Muscle layer of duodenum (tissue), 2 donors: ENCODE measurements around the gene MEF2D.

Experiments used
- H3K27ac ChIP-seq: one replicate; pipeline ENCODE4 v1.7.0; 2013; ENCODE audit warnings: mild to moderate bottlenecking, low read length
- H3K27me3 ChIP-seq: one replicate; pipeline ENCODE4 v1.7.0; 2013; ENCODE audit warnings: low read depth, mild to moderate bottlenecking, control low read depth, low read length
- H3K36me3 ChIP-seq, 2 donors: one replicate each; pipeline ENCODE4 v1.7.0; 2013; ENCODE audit warnings: low read length in 2 of 2, control low read depth in 1 of 2, mild to moderate bottlenecking in 1 of 2; ENCODE audit not compliant: insufficient read depth in 2 of 2, control insufficient read depth in 1 of 2
- H3K4me1 ChIP-seq, 2 donors: one replicate each; pipeline ENCODE4 v1.7.0; 2013; ENCODE audit warnings: low read length in 2 of 2, mild to moderate bottlenecking in 2 of 2, control low read depth in 1 of 2, moderate library complexity in 1 of 2; ENCODE audit not compliant: insufficient read depth in 2 of 2, control insufficient read depth in 1 of 2
- H3K4me3 ChIP-seq, 2 donors: one replicate each; pipeline ENCODE4 v1.7.0; 2013; ENCODE audit warnings: low read length in 2 of 2, low read depth in 1 of 2, mild to moderate bottlenecking in 1 of 2
- H3K9me3 ChIP-seq, 2 donors: one replicate each; pipeline ENCODE4 v1.7.0; 2013; ENCODE audit warnings: low read length in 2 of 2, control low read depth in 1 of 2, mild to moderate bottlenecking in 1 of 2; ENCODE audit not compliant: control insufficient read depth in 1 of 2
- donor health status: healthy.

The MEF2D gene

GRCh38 chr1:156499194-156499841 is 1.3 kb downstream of the MEF2D start:
- H3K36me3 ChIP-seq: peaks cover 0 to 27% of the 10 kb centered on the region in 2 donors
- H3K9me3 ChIP-seq: no peaks in the 10 kb centered on the region
- H3K27me3 ChIP-seq: no peaks in the 10 kb centered on the region
- H3K27ac ChIP-seq: peak overlapping the region; percentile 95
- peaks cover 56 to 75% of the 10 kb centered on the region in 2 donors for H3K4me1 ChIP-seq
- peak overlapping the region; percentile 71 to 87 for H3K4me3 ChIP-seq

GRCh38 chr1:156498432-156499193 is 2.0 kb downstream of the MEF2D start:
- H3K36me3 ChIP-seq: peaks cover 0 to 27% of the 10 kb centered on the region in 2 donors
- peak overlapping the region; percentile 95 for H3K27ac ChIP-seq
- H3K4me3 ChIP-seq: peak overlapping the region; percentile 71 to 87
- H3K4me1 ChIP-seq: peaks cover 56 to 75% of the 10 kb centered on the region in 2 donors
- H3K9me3 ChIP-seq: no peaks in the 10 kb centered on the region
- no peaks in the 10 kb centered on the region for H3K27me3 ChIP-seq

- Histone ChIP-seq H3K4me1 (peaks cover 56 to 76% of the 10 kb centered on the region in 2 donors), H3K27ac (peak overlapping the region; percentile 13), H3K4me3 (peak overlapping the region; percentile 71 to 87)
These were observed 2.7 kb downstream of the MEF2D start for GRCh38 chr1:156497743-156498431.

GRCh38 chr1:156497078-156497742 is 3.4 kb downstream of the MEF2D start:
- Histone ChIP-seq H3K4me1 (peaks cover 56 to 76% of the 10 kb centered on the region in 2 donors), H3K4me3 (peak overlapping the region; percentile 71 to 87), H3K9me3 (no peaks in the 10 kb centered on the region), H3K27ac (peak overlapping the region; percentile 13), H3K27me3 (no peaks in the 10 kb centered on the region), H3K36me3 (peaks cover 0 to 20% of the 10 kb centered on the region in 2 donors)

More at GRCh38 chr1:156497743-156498431, 2.7 kb downstream of the MEF2D start:
- Histone ChIP-seq H3K27me3 (no peaks in the 10 kb centered on the region), H3K9me3 (no peaks in the 10 kb centered on the region), H3K36me3 (peaks cover 0 to 20% of the 10 kb centered on the region in 2 donors)

- H3K9me3 ChIP-seq: no peaks in the 10 kb centered on the region
- no peaks in the 10 kb centered on the region for H3K27me3 ChIP-seq
- peaks cover 63 to 78% of the 10 kb centered on the region in 2 donors for H3K4me1 ChIP-seq
- H3K36me3 ChIP-seq: peaks cover 0 to 20% of the 10 kb centered on the region in 2 donors
- H3K4me3 ChIP-seq: peak overlapping the region; percentile 71 to 87
- peak overlapping the region; percentile 46 for H3K27ac ChIP-seq
These were observed 4.3 kb downstream of the MEF2D start for GRCh38 chr1:156496211-156496761.

GRCh38 chr1:156495401-156496140 is 5.0 kb downstream of the MEF2D start:
- Histone ChIP-seq H3K4me3 (peak overlapping the region in 1 of 2 donors; percentile 71), H3K27ac (peak overlapping the region; percentile 46)

GRCh38 chr1:156494309-156494895 is 6.2 kb downstream of the MEF2D start:
- Histone ChIP-seq H3K36me3 (peaks cover 0 to 9% of the 10 kb centered on the region in 2 donors), H3K27me3 (no peaks in the 10 kb centered on the region), H3K9me3 (no peaks in the 10 kb centered on the region), H3K4me1 (peaks cover 82 to 97% of the 10 kb centered on the region in 2 donors), H3K4me3 (peak overlapping the region in 1 of 2 donors; percentile 34), H3K27ac (peak overlapping the region; percentile 32)

More at GRCh38 chr1:156495401-156496140, 5.0 kb downstream of the MEF2D start:
- Histone ChIP-seq H3K27me3 (no peaks in the 10 kb centered on the region), H3K4me1 (peaks cover 70 to 85% of the 10 kb centered on the region in 2 donors), H3K9me3 (no peaks in the 10 kb centered on the region), H3K36me3 (peaks cover 0 to 15% of the 10 kb centered on the region in 2 donors)

- Histone ChIP-seq H3K27ac (peak overlapping the region; percentile 57), H3K27me3 (no peaks in the 10 kb centered on the region), H3K9me3 (no peaks in the 10 kb centered on the region), H3K4me1 (peaks cover 88 to 100% of the 10 kb centered on the region in 2 donors), H3K4me3 (peak overlapping the region in 1 of 2 donors; percentile 34), H3K36me3 (peaks cover 0 to 9% of the 10 kb centered on the region in 2 donors)
These were observed 6.8 kb downstream of the MEF2D start for GRCh38 chr1:156493742-156494141.

- peaks cover 0 to 9% of the 10 kb centered on the region in 2 donors for H3K36me3 ChIP-seq
- H3K27ac ChIP-seq: peak overlapping the region; percentile 57
- no peaks in the 10 kb centered on the region for H3K9me3 ChIP-seq
- H3K4me3 ChIP-seq: peak overlapping the region; percentile 15 to 34
- no peaks in the 10 kb centered on the region for H3K27me3 ChIP-seq
- H3K4me1 ChIP-seq: peaks cover 90 to 100% of the 10 kb centered on the region in 2 donors
These were observed 7.4 kb downstream of the MEF2D start for GRCh38 chr1:156493154-156493631.
